ENCODE data around the gene GABRR1.

DNA sequence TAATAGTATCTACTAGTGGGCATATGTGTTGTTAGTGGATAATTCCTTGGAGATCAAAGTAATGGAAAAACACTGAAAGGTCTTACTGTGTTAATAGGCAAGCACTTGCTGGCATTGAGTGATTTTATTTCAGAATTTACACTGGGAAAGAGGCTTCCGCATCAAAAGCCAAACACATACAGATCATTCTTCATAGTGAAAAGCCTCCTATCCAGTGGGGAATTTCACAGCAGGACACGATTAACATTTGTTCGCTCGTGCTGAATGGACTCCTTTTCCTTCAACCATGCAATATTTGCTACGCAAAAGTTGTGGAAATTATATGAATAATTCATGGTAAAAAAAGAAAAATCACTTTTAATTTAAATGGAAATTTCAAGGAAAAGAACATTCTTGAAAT is 26.4 kb downstream of the GABRR1 start:
- TF ChIP-seq, protein P1, sequence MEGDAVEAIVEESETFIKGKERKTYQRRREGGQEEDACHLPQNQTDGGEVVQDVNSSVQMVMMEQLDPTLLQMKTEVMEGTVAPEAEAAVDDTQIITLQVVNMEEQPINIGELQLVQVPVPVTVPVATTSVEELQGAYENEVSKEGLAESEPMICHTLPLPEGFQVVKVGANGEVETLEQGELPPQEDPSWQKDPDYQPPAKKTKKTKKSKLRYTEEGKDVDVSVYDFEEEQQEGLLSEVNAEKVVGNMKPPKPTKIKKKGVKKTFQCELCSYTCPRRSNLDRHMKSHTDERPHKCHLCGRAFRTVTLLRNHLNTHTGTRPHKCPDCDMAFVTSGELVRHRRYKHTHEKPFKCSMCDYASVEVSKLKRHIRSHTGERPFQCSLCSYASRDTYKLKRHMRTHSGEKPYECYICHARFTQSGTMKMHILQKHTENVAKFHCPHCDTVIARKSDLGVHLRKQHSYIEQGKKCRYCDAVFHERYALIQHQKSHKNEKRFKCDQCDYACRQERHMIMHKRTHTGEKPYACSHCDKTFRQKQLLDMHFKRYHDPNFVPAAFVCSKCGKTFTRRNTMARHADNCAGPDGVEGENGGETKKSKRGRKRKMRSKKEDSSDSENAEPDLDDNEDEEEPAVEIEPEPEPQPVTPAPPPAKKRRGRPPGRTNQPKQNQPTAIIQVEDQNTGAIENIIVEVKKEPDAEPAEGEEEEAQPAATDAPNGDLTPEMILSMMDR (IDR thresholded peaks at IDR 0.05; ENCODE audit: borderline replicate concordance, extremely low read depth, low read length, poor library complexity, severe bottlenecking), result no peak
- no peak for TF ChIP-seq EZH2 (IDR thresholded peaks at IDR 0.05; ENCODE audit: borderline replicate concordance, low read depth, low read length, severe bottlenecking)

Data from DND-41 (cell line).